ENCODE data around the gene EML3.
"Not testable (repeated sequence)": the region's sequence is repeated elsewhere in the genome, so short reads cannot be mapped to it uniquely, and the experiment has no call there.

EML3 gene

GRCh38 chr11:62570903-62571302 is 41.7 kb downstream of the EML3 start:
- DNase-seq (ENCODE audit: low spot score): not testable (repeated sequence)

- no peak for DNase-seq (ENCODE audit: low spot score)
Measured at GRCh38 chr11:62569611-62570010, 43.0 kb downstream of the EML3 start.

DNA sequence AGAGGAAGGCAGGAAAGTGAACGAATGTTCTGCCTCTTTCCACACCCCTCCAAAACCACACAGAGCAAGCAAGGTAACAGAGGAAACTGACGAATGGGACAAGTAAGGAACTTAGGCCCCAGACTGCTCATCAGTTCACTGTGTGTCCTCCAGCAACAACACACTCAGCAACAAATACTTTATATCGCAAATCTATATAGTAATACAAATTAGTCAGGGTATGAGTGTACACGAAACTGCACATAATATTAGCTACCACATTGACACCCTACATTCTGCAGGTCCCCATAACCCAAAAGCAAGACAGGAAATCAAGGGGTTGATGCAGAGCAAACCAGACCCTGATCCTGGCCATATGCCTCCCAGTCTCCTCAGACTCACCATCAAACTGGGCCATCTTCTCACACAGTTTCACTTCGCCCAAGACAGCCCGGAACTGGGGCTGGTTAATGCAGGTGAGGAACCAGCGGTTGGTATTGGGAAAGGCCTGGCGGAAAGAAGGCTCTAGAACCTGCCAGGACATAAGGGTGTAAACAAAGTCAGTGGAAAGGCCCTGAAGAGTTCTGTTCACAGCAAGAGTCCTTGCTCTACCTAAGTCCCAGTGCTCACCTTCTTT is 45.4 kb downstream of the EML3 start:
- no peak for DNase-seq (ENCODE audit: low spot score)

DNA sequence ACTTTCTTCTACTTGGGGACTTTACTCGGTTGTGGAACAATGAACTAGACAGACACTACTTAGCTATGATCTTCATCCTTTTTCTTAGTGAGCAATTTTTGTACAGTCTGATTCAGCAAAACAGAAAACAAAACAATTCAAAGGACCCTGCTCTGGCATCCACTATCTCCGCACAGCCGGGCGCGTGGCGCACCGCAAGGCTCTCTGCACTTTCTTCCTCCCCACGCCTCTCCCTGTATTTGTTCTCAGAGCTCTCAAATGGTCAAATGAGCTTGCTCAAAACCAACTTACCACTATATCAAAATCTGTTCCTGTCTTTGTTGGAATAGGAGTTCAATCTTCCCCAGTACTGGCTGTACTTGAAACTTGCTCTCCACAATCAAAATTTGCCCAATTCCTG is 46.3 kb downstream of the EML3 start:
- no peak for DNase-seq (ENCODE audit: low spot score)

GRCh38 chr11:62565100-62565802 is 47.3 kb downstream of the EML3 start:
- DNase-seq (ENCODE audit: low spot score): no peak

DNA sequence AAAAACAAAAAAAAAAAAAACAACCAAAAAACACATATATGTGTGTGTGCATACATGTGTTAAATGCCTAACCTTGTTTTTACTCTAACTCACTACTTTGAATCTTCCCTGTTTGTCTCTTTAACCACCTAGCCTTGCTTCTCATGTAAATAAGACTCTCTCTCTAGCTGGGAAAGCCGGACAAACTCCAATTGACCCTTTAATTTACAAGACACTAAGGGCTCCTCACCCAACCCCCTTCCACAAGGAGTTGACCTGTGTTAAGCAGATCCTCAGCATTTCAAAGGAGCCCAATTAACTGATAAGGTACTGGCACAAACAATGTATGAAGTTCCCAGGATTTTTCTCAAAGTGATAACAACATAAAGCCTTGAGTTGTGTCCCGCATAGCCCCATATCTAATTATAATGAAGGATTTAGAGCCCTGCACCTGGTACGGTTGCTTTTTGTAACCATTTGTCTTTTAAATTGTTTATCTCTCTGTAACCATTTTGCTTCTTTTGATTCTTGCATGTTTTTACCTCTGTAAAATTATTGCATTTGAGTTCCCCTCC is 50.8 kb downstream of the EML3 start:
- not testable (repeated sequence) for DNase-seq (ENCODE audit: low spot score)

- DNase-seq (ENCODE audit: low spot score): no peak
Measured at GRCh38 chr11:62560566-62561103, 51.9 kb downstream of the EML3 start.

DNA sequence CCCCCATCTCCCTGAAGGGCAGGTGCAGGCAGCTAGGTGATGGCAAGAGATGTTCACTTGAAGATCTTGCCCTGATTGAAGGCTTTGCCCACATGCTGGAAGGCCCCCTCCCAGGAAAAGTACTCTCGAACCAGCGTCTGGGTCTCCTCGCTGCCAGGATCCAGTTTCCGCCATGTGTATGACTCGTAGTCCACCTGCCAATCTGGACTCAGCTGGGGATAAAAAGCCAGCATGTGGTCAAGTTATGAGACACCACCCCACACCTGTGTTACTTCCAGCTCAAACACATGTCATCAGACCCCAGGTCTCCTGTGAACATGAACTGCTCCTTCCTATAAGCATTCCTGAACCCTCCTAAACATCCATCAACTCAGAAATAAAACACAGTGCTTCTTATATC is 52.9 kb downstream of the EML3 start:
- not testable (repeated sequence) for DNase-seq (ENCODE audit: low spot score)

DNA sequence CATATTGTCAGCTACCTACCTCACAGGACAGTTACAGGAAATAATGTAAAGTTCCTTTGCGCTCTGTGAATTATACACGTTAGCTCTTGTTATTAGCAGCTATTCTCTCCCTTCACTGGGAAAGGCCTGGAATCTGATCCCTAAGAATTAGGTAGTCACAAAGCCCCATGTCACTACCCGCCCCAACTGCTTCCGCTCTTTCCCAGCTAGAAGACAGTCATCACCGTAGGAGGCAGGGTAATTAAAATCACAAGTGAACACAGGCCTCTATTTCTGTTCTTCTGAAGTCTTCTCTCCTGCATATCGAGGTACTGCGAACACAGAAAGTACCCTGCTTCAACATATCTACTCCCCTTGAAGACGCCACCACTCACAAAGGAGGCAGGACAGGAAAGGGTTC is 53.4 kb downstream of the EML3 start:
- DNase-seq (ENCODE audit: low spot score): no peak

GRCh38 chr11:62558669-62559068 is 53.9 kb downstream of the EML3 start:
- DNase-seq (ENCODE audit: low spot score): no peak

GRCh38 chr11:62556875-62557631 is 55.5 kb downstream of the EML3 start:
- no peak for DNase-seq (ENCODE audit: low spot score)

DNA sequence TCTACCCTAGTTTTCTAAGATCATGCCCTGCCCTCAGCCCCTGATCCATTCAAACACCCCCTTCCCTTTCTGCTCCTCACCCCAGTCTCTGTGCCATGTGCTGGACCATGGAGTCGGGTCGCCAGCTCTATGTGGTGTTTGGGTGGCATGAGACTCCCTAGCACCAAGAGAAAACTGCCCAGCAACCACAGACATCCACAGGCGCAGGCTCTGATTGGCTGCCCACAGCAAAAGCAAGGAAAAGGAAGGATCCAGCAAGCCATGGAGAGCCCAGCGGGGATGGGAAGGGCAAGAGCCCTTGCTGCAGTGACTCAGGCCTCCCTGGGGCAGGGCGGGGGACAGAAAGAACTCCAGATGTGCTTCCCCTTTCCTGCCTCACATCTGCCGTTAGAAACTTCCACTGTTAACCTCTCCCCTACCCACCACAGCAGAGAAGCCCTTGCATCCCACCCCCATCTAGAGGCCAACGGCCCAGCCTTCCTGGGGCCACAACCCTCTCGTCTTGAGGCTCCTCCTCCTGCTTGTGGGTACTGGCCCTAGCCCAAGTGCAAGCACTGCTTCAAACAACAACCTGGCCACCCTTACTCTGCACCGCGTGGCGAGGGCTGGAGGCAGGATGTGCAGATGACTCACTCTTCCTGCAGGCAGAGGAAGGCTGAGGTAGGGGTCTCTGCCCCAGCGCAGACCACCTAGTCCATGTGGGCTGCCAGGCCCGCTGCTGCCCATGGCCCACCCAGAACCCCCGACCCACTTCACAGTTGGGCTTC is 56.3 kb downstream of the EML3 start:
- DNase-seq (ENCODE audit: low spot score): peak; percentile 81

- no peak for DNase-seq (ENCODE audit: low spot score)
Measured at GRCh38 chr11:62555464-62556107, 57.0 kb downstream of the EML3 start.

DNA sequence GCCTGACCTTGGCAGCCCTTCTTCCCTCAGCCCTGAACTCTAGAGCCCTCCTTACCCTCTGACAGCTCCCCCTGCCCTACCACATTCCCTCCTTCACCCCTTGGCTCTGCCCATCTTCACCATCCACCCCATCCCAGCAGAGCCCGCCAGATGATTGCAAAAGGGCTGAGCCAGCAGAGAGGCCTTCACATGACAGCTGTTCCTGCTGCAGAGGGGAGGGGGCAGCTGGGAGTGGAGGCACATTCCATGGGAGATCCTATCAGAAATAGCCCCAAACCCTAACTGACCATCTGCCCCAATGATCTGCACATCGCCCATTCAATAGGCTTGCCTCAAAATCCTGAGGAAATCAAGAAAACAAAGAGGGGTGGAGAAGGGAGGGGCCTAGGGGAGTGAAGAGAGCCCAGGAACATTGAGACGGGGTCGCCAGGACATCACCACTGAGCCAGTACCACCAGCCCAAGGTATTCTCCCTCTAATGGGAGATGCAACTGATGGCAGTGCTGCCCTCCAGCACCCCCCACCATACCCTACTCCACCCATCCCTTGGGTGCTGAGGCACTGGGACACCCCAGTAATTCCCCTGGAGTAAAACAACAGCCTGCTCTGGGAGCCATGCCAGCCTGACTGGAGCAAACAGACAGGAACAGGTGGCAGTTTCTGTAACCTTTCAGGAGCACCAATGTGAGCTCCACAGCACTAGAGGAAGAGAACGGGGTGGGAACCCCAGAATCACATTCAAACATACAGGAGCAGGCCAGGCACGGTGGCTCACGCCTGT is 58.0 kb downstream of the EML3 start:
- no peak for DNase-seq (ENCODE audit: low spot score)

DNA sequence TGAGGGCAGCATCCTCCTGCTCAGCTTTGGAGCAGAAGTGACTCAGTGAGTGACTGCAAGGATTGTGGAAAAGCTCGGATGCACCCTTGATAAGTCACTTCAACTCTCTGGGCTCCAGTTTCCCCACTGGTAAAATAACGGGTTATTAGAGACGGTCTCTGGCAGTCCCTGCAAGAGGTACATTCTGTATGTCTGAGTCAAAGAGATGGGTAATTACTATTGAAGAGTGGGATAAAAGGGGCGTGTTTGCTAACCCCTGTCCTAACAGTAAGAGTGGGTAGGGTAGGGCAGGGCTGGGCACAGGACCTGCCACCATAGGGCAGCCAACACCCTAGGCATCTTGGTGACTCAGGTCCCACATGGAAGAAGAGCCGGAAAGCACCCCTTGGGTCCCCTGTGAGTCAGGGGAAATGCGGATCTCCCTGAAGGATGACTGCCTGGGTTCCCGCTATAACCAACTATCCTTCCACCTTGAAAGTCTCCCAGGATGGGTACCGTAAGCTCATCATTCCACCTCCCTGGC is 58.7 kb downstream of the EML3 start:
- DNase-seq (ENCODE audit: low spot score): no peak

GRCh38 chr11:62553080-62553838 is 59.3 kb downstream of the EML3 start:
- no peak for DNase-seq (ENCODE audit: low spot score)

DNA sequence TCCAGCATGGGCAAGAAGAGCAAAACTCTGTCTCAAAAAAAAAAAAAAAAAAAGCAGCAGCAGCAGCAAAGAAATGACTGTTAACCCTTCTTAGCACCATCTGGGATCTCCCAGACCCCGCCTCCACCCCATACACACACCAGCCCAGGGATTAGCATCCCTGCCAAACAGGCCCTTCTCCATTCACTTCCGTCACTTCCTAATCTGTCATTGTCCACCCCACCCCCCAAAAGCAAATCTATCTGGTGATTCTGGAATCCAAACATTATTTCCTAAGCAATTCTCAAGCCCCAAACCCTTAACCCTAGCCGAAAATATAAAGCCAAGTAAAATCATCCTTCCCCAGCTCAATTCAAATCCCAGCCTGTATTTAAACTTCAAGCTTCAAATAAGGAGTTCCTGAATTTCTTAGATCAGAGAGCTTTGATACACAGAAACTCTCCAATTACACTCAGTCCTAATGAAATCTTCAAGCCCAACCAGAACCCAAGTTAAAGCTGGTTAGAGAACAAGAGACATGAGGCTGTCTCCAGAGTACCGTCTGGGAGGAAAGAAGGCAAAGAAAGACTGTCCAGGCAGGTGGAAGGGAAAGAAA is 60.0 kb downstream of the EML3 start:
- no peak for DNase-seq (ENCODE audit: low spot score)

Data from pons (tissue), 1 donor.